Common myeloid progenitor, CD34-positive (primary cell): Measurements from ENCODE around the gene TNRC18. TPM values are rescaled to one million over a fixed set of nuclear protein-coding genes. Genes with fewer than 3 reads are reported as not detected.
"Not testable (repeated sequence)": the region's sequence is repeated elsewhere in the genome, so short reads cannot be mapped to it uniquely, and the experiment has no call there.

Source experiments
- CTCF ChIA-PET: fragments of 350-600 bp; sonication (Branson Sonifier 250); formaldehyde crosslinking; loops from one replicate; lab custom pipeline; 2021; ENCODE audit warnings: antibody characterized with exemption; lab: Charles Lee
- POLR2A ChIA-PET: fragments of 350-600 bp; sonication (Branson Sonifier 250); formaldehyde crosslinking; loops from one replicate; lab custom pipeline; 2021; ENCODE audit warnings: antibody characterized with exemption; lab: Charles Lee
- DNase-seq, 3 donors: peaks; one replicate each; pipeline versions ENCODE4 v3.0.0 to v3.0.0-alpha.2; 2013
- H3K27ac ChIP-seq, 2 experiments: 1 replicate in 1 of 2; 2 replicates in 1 of 2; pipeline ENCODE4 v1.7.0; 2013; ENCODE audit warnings: inconsistent platforms in 2 of 2, low read length in 2 of 2, mild to moderate bottlenecking in 2 of 2, low read depth in 1 of 2, moderate library complexity in 1 of 2; ENCODE audit not compliant: severe bottlenecking in 2 of 2, insufficient read depth in 1 of 2, poor library complexity in 1 of 2
- H3K27me3 ChIP-seq, 5 experiments: replicated peaks in 2 of 5; 1 replicate in 3 of 5; 2 replicates in 2 of 5; pipeline versions ENCODE4 v1.6.1 to v1.7.0; 2013; ENCODE audit warnings: low read length in 4 of 5, mild to moderate bottlenecking in 2 of 5, moderate library complexity in 2 of 5, inconsistent platforms in 1 of 5; ENCODE audit not compliant: insufficient read depth in 5 of 5, control insufficient read depth in 4 of 5
- H3K36me3 ChIP-seq, 4 experiments: 1 replicate in 2 of 4; 2 replicates in 2 of 4; pipeline versions ENCODE4 v1.6.1 to v1.7.0; 2013; ENCODE audit warnings: low read length in 3 of 4, control low read depth in 1 of 4, mild to moderate bottlenecking in 1 of 4; ENCODE audit not compliant: control insufficient read depth in 4 of 4, insufficient read depth in 4 of 4
- H3K4me1 ChIP-seq, 4 experiments: 1 replicate in 3 of 4; 2 replicates in 1 of 4; pipeline versions ENCODE4 v1.6.1 to v1.7.1; 2013; ENCODE audit warnings: low read length in 3 of 4, mild to moderate bottlenecking in 3 of 4, control low read depth in 1 of 4, inconsistent platforms in 1 of 4, moderate library complexity in 1 of 4; ENCODE audit not compliant: control insufficient read depth in 4 of 4, insufficient read depth in 4 of 4; ENCODE audit errors: control extremely low read depth in 1 of 4
- H3K4me3 ChIP-seq, 7 experiments: 1 replicate in 4 of 7; 2 replicates in 3 of 7; pipeline versions ENCODE4 v1.5.1 to v1.7.0; 2013; ENCODE audit warnings: mild to moderate bottlenecking in 7 of 7, low read length in 6 of 7, moderate library complexity in 6 of 7, inconsistent platforms in 2 of 7, low read depth in 2 of 7, control low read depth in 1 of 7; ENCODE audit not compliant: insufficient read depth in 4 of 7, control insufficient read depth in 1 of 7; ENCODE audit errors: extremely low read depth in 1 of 7
- H3K9me3 ChIP-seq, 5 experiments: 1 replicate in 4 of 5; 2 replicates in 1 of 5; pipeline versions ENCODE4 v1.6.1 to v1.7.1; 2013; ENCODE audit warnings: low read length in 4 of 5, mild to moderate bottlenecking in 2 of 5, inconsistent platforms in 1 of 5, low read depth in 1 of 5, moderate library complexity in 1 of 5; ENCODE audit not compliant: control insufficient read depth in 4 of 5, insufficient read depth in 2 of 5; ENCODE audit errors: control extremely low read depth in 1 of 5
- WGBS: methylation state at CpG from one replicate; pipeline ENCODE4 v1.1.5; 2013; ENCODE audit not compliant: insufficient coverage; 5-methylcytosine and 5-hydroxymethylcytosine counted together
- polyA plus RNA-seq: library from polyadenylated mRNA; unstranded; fragments of 120-200 nt; gene quantifications from one replicate; pipeline ENCODE4 v1.2.1, GENCODE V29; 2013

TNRC18 gene, protein sequence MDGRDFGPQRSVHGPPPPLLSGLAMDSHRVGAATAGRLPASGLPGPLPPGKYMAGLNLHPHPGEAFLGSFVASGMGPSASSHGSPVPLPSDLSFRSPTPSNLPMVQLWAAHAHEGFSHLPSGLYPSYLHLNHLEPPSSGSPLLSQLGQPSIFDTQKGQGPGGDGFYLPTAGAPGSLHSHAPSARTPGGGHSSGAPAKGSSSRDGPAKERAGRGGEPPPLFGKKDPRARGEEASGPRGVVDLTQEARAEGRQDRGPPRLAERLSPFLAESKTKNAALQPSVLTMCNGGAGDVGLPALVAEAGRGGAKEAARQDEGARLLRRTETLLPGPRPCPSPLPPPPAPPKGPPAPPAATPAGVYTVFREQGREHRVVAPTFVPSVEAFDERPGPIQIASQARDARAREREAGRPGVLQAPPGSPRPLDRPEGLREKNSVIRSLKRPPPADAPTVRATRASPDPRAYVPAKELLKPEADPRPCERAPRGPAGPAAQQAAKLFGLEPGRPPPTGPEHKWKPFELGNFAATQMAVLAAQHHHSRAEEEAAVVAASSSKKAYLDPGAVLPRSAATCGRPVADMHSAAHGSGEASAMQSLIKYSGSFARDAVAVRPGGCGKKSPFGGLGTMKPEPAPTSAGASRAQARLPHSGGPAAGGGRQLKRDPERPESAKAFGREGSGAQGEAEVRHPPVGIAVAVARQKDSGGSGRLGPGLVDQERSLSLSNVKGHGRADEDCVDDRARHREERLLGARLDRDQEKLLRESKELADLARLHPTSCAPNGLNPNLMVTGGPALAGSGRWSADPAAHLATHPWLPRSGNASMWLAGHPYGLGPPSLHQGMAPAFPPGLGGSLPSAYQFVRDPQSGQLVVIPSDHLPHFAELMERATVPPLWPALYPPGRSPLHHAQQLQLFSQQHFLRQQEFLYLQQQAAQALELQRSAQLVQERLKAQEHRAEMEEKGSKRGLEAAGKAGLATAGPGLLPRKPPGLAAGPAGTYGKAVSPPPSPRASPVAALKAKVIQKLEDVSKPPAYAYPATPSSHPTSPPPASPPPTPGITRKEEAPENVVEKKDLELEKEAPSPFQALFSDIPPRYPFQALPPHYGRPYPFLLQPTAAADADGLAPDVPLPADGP (N-terminal part only)
- 106 TPM for polyA plus RNA-seq

DNA sequence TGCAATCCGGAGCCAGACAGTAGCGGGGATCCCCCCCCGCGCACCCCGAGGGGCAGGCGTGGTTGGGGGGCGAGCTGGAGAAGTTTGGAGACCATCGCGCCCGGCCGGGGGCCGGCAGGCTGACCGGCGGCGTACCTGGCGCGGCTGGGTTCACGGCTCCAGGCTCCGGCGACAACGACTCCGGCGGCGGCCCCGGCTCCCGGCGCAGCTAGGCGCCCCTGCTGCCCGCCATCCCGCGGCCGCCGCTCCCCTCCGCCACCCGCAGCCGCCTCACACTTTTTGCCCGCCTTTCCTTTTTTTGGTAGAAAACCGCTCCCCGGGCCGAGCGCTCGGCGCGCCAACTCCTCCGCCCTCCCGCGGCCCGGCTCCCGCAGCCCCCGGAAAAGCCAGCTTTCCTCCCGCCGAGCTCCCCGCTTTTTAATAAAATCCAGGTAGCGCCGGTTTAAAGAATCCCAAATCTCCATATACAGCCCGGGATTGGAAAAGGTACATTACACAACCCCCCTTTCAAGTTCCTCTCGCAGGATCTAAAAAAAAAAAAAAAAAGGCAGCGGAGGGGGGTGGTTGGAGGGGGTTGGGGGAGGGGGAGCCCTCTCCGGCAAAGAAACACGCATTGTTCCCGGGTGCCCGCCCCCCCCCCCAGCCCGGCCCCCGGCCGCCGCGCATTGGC lies at the start of gene TNRC18:
TNRC18 (minus strand) TSS at position 529 of the 670 bp plus-strand sequence. CDS start 2,588 bp downstream, outside the sequence.
- ChIA-PET POLR2A (interaction anchor here (0.6 to 2.5 kb wide), 11 partner anchors 8 to 178 kb away, joined by 3 to 19 read pairs (median 4); no protein-coding TSS in a partner anchor), CTCF (interaction anchor here (1.0 to 3.1 kb wide), 8 partner anchors 8 to 72 kb away, joined by 3 to 16 read pairs (median 6); no protein-coding TSS in a partner anchor)
- Histone ChIP-seq H3K27me3 (no peaks in the 10 kb centered on the region), H3K9me3 (no peaks in the 10 kb centered on the region), H3K4me1 (peaks cover 3 to 26% (median 18%) of the 10 kb centered on the region in 4 experiments), H3K36me3 (peaks cover 0 to 23% (median 10%) of the 10 kb centered on the region in 4 experiments), H3K4me3 (peak within 1 kb of the TSS; percentile 92 to 100 (median 95)), H3K27ac (peak within 1 kb of the TSS; percentile 91 to 98)
- DNase-seq: peak in 2 of 3 donors; percentile 73 to 82
- 0% methylated on average over 49 of the region's 67 CpGs for WGBS

DNA sequence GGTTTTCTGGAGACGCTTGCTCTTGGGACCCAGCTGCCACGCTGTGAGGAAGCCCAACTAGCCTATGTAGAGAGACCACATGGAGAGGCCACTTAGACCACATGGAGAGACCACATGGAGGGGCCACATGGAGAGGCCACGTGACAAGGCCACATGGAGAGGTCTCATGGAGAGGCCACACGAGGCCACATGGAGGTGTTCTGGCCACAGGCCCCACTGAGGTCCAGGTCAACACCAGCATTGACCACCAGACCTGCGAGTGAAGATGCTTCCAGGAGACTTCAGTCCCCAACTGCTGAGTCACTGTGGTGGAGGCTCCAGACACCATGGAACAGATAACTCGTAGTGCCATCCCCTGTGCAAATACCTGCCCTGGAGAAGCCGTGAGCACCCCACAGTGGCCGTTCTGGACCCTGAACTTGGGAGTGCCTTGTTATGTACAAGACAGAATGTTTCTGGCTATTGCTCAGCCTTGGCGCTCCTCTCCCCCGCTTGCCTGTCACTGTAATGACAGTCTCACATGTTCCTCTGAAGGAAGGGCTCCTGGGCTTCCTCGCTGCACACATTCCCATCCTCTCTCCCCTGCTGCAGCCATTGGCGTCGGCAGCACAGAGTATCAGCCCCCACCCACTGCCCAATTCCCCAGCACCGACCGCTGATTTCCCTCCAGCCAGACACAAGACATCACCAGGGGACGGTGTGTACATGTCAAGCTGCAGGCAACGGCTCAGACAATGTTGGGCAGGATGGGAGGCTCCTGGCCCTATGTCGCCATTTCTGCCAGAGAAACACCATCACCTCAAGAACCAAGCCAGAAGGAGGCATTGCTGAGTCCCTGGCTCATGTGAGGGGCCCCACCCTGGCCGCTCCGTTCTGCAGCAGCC lies 49.0 kb upstream of the TNRC18 start:
- ChIA-PET CTCF (interaction anchor here (0.9 to 1.2 kb wide), 2 partner anchors 15 to 131 kb away, joined by 4 read pairs; no protein-coding TSS in a partner anchor), POLR2A (no interaction called here)
- 92% methylated on average over 20 of the region's 20 CpGs for WGBS
- Histone ChIP-seq H3K9me3 (peaks cover 0 to 2% (median 0%) of the 10 kb centered on the region in 5 experiments), H3K36me3 (no peaks in the 10 kb centered on the region), H3K4me1 (peaks cover 0 to 23% (median 15%) of the 10 kb centered on the region in 4 experiments), H3K4me3 (no peak overlapping the region), H3K27me3 (no peaks in the 10 kb centered on the region), H3K27ac (no peak overlapping the region)
- peak in 2 of 3 donors; percentile 55 to 63 for DNase-seq

DNA sequence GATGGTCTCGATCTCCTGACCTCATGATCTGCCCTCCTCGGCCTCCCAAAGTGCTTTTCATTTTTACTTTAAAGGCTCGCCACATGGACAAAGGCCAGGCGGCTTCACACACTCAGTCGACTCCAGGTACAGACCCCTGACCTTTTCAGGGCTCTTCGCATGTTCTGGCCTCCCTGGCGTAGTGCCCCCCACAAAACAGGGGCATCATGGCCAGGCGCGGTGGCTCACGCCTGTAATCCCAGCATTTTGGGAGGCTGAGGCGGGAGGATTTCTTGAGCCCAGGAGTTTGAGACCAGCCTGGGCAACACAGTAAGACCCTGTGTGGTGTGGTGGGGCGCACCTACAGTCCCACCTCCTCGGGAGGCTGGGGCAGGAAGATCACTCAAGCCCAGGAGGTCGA lies 48.0 kb upstream of the TNRC18 start:
- H3K9me3 ChIP-seq, H3K36me3 ChIP-seq, DNase-seq, H3K27me3 ChIP-seq, H3K4me3 ChIP-seq, H3K27ac ChIP-seq, POLR2A ChIA-PET: not testable (repeated sequence)
- H3K4me1 ChIP-seq: peaks cover 0 to 15% (median 7%) of the 10 kb centered on the region in 4 experiments
- WGBS: 95% methylated on average over 14 of the region's 14 CpGs
- CTCF ChIA-PET: interaction anchor here (0.9 to 1.2 kb wide), 2 partner anchors 14 to 130 kb away, joined by 4 read pairs; no protein-coding TSS in a partner anchor

DNA sequence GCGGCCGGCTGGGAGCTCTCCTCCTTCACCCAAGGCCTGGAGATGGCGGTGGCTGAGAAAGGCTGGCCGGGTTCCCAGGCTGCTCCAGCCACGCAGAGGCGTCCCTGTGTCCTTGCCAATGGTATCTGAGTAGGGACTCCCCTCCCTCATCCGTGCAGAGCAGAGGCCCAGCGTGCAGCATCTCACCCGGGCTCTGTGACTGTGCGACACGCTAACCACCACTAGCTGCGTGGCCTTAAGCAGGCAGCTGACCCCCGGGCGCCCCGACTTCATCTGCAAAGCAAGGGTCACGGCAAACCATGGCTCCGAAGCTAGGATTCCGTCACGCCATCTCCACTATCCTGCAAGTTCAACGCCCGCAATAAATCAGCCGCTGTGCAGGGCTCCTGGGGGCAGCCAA lies 47.2 kb upstream of the TNRC18 start:
- peaks cover 0 to 21% (median 10%) of the 10 kb centered on the region in 4 experiments for H3K4me1 ChIP-seq
- H3K36me3 ChIP-seq: no peaks in the 10 kb centered on the region
- no peak overlapping the region for H3K27ac ChIP-seq
- DNase-seq: no peak
- no peak overlapping the region for H3K4me3 ChIP-seq
- peaks cover 0 to 2% (median 0%) of the 10 kb centered on the region in 5 experiments for H3K9me3 ChIP-seq
- no peaks in the 10 kb centered on the region for H3K27me3 ChIP-seq
- WGBS: 93% methylated on average over 21 of the region's 22 CpGs
- POLR2A ChIA-PET: no interaction called here
- CTCF ChIA-PET: interaction anchor here (0.9 to 1.3 kb wide), 4 partner anchors 9 to 117 kb away, joined by 3 to 4 read pairs (median 3); no protein-coding TSS in a partner anchor

DNA sequence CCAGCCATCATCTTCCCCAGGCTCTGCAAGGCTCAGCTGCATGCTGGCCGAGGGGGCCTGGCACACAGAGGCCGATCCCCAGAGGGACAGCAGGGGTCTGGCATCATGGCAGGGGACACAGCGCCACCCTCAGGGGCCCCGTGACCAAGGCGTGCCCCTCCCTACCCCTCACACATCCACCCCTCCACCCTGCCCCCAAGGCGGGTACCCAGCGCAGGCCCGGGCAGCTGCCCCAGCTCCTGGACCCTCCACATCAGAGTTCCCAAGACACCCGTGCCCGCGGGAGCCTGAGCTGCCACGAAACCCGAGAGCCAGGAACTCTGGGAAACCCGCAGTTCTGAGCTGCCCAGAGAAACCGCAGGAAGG lies 46.5 kb upstream of the TNRC18 start:
- ChIA-PET CTCF (interaction anchor here (0.9 to 1.4 kb wide), 5 partner anchors 9 to 116 kb away, joined by 3 to 4 read pairs (median 3); no protein-coding TSS in a partner anchor), POLR2A (no interaction called here)
- no peak overlapping the region for H3K4me3 ChIP-seq
- WGBS: 87% methylated on average over 9 of the region's 15 CpGs
- H3K4me1 ChIP-seq: peaks cover 0 to 21% (median 10%) of the 10 kb centered on the region in 4 experiments
- no peaks in the 10 kb centered on the region for H3K27me3 ChIP-seq
- no peak overlapping the region for H3K27ac ChIP-seq
- H3K36me3 ChIP-seq: no peaks in the 10 kb centered on the region
- DNase-seq: no peak
- H3K9me3 ChIP-seq: peaks cover 0 to 2% (median 0%) of the 10 kb centered on the region in 5 experiments
